ENCODE measurements around the gene PSG2. TPM values are rescaled to one million over a fixed set of nuclear protein-coding genes. Genes with fewer than 3 reads are reported as not detected.
"Not testable (repeated sequence)": the region's sequence is repeated elsewhere in the genome, so short reads cannot be mapped to it uniquely, and the experiment has no call there.

PSG2 gene
- total RNA-seq, 2 experiments from 2014 or later: not detected

- H3K27me3 Mint-ChIP-seq; H3K4me1 Mint-ChIP-seq (ENCODE audit: low read depth); DNase-seq; POLR2A ChIA-PET; intact Hi-C loops (cut with micrococcal nuclease); H3K27ac Mint-ChIP-seq; H3K36me3 Mint-ChIP-seq (ENCODE audit: low read depth); ATAC-seq; CTCF ChIA-PET; H3K4me3 Mint-ChIP-seq: not testable (repeated sequence)
- H3K9me3 Mint-ChIP-seq: peaks cover 15% of the 10 kb centered on the region
Observed at GRCh38 chr19:43114626-43115025, 32.1 kb upstream of the PSG2 start.

DNA sequence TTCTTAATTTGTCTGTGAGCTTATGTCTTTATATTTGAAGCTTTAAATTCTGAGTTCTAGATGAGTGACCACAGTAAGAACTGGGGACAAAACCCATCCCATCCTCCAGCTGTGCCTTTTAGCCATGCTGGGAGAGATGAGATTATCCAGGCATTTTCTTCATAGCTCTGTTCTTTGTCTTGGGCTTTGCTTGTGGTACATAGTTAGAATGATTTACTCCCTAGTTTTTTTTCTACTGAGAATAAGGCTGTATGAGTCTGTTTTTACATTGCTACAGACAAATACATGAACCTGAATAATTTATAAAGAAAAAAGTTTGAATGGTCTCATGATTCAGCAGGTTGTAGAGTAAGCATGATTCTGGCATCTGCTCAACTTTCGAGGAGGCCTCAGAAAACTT, 24.9 kb upstream of the PSG2 start:
- intact Hi-C loops (cut with micrococcal nuclease); H3K4me3 Mint-ChIP-seq; ATAC-seq; CTCF ChIA-PET; H3K27ac Mint-ChIP-seq; H3K36me3 Mint-ChIP-seq (ENCODE audit: low read depth); POLR2A ChIA-PET; DNase-seq; H3K27me3 Mint-ChIP-seq; H3K4me1 Mint-ChIP-seq (ENCODE audit: low read depth): not testable (repeated sequence)
- H3K9me3 Mint-ChIP-seq: peaks cover 23% of the 10 kb centered on the region

DNA sequence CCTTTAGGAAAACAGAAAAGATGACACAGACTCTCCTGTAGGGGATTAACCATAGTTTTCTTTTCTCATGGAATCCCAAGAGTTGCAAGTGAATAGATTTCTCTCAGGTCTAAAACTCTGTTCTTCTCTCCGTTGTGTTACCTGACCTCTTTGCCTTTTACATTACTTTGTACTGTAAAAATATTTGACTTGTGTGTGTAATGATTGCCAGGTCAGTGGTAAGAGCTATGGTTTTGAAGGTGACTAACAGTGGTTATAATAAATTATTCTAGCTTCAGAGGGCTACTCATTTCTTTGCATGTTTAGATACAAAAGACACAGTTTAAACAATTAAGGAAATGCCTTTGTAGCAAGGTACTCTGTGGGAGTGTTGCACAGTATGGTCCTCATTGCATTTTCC, 23.0 kb upstream of the PSG2 start:
- Mint-ChIP-seq H3K36me3 (ENCODE audit: low read depth) (no peaks in the 10 kb centered on the region), H3K9me3 (peaks cover 23% of the 10 kb centered on the region), H3K4me1 (ENCODE audit: low read depth) (no peaks in the 10 kb centered on the region), H3K27ac (no peak overlapping the region), H3K27me3 (peaks cover 3% of the 10 kb centered on the region), H3K4me3 (no peak overlapping the region)
- ChIA-PET POLR2A (no interaction called here), CTCF (no interaction called here)
- no peak for ATAC-seq
- intact Hi-C loops (cut with micrococcal nuclease): no loop called here
- no peak for TF ChIP-seq CTCF (IDR thresholded peaks at IDR 0.05)
- DNase-seq: no peak

DNA sequence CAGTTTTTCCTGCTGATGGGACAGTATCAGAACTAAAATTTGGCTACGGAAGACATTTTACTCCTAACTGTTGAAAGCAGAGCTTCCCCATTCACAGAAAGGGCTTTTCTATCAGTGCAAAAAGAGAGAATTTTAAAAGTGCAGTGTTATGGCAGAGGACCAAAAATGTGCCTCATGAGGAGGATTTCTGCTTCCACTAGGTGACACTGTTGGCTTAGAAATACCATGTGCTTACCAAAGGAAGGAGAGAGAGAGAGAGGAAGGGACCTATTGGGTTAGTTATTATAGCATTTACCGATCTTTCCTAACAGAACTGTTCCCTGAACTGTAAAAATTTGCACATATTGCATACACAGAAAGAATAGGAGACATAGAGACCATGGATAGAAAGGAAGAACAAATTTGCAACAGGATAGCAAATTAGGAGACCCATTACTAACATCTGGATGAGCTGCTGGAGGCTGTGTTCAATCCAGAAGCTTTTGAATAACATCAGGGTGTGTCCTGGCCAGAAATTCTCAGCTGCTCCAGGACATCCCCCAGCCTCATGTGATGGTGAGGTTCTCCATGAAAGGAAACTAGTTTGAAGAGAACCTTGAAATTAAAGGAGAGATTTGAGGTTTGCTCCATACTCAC, 21.8 kb upstream of the PSG2 start:
- not testable (repeated sequence) for H3K4me1 Mint-ChIP-seq (ENCODE audit: low read depth)

DNA sequence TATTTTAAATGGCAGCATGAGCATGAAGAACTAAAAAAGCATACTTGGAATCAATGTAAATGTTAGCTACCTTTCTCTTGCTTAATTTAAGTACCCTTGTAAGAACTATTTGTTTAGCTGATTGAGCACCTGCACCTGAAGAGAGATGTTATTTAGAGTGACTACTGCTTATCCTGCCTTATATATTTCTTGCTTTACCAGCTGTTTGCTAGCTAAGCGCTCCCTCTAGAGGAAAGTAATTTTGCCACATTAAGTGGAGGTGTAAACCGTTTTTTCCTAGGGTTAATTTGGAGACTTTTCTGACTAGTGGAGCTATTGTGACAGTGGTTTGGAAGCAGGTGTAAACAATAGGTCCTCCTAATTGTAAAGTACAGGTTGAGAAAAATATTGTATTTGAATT, 19.4 kb upstream of the PSG2 start:
- TF ChIP-seq CTCF (IDR thresholded peaks at IDR 0.05): no peak
- intact Hi-C loops (cut with micrococcal nuclease): no loop called here
- no peak overlapping the region for H3K4me3 Mint-ChIP-seq
- no peak for DNase-seq
- H3K9me3 Mint-ChIP-seq: peaks cover 23% of the 10 kb centered on the region
- no peak for ATAC-seq
- H3K27ac Mint-ChIP-seq: no peak overlapping the region
- CTCF ChIA-PET: no interaction called here
- H3K4me1 Mint-ChIP-seq (ENCODE audit: low read depth): no peaks in the 10 kb centered on the region
- POLR2A ChIA-PET: no interaction called here
- no peaks in the 10 kb centered on the region for H3K27me3 Mint-ChIP-seq
- H3K36me3 Mint-ChIP-seq (ENCODE audit: low read depth): no peaks in the 10 kb centered on the region

More for the DNA sequence above, 21.8 kb upstream of the PSG2 start:
- ATAC-seq; H3K27me3 Mint-ChIP-seq; DNase-seq; H3K36me3 Mint-ChIP-seq (ENCODE audit: low read depth); CTCF ChIA-PET; POLR2A ChIA-PET; H3K27ac Mint-ChIP-seq; H3K4me3 Mint-ChIP-seq; intact Hi-C loops (cut with micrococcal nuclease): not testable (repeated sequence)
- peaks cover 23% of the 10 kb centered on the region for H3K9me3 Mint-ChIP-seq

GRCh38 chr19:43098416-43098815, 15.9 kb upstream of the PSG2 start:
- H3K36me3 Mint-ChIP-seq (ENCODE audit: low read depth); H3K9me3 Mint-ChIP-seq; intact Hi-C loops (cut with micrococcal nuclease); ATAC-seq; H3K27me3 Mint-ChIP-seq; CTCF ChIA-PET; H3K4me1 Mint-ChIP-seq (ENCODE audit: low read depth); DNase-seq; H3K4me3 Mint-ChIP-seq; POLR2A ChIA-PET; H3K27ac Mint-ChIP-seq: not testable (repeated sequence)

GRCh38 chr19:43087702-43088340, 5.3 kb upstream of the PSG2 start:
- H3K27ac Mint-ChIP-seq; H3K9me3 Mint-ChIP-seq; H3K36me3 Mint-ChIP-seq (ENCODE audit: low read depth); H3K4me3 Mint-ChIP-seq; ATAC-seq; POLR2A ChIA-PET; H3K4me1 Mint-ChIP-seq (ENCODE audit: low read depth); intact Hi-C loops (cut with micrococcal nuclease): not testable (repeated sequence)
- CTCF ChIA-PET: interaction anchor here (0.6 kb wide), 1 partner anchor 297 kb away, joined by 3 read pairs; no protein-coding TSS in a partner anchor
- DNase-seq: peak; percentile 59
- H3K27me3 Mint-ChIP-seq: peaks cover 28% of the 10 kb centered on the region
- TF ChIP-seq CTCF (IDR thresholded peaks at IDR 0.05): peak; percentile 72

GRCh38 chr19:43085796-43086530, 3.5 kb upstream of the PSG2 start:
- H3K4me3 Mint-ChIP-seq; H3K36me3 Mint-ChIP-seq (ENCODE audit: low read depth); H3K4me1 Mint-ChIP-seq (ENCODE audit: low read depth); POLR2A ChIA-PET; DNase-seq; intact Hi-C loops (cut with micrococcal nuclease); H3K9me3 Mint-ChIP-seq; CTCF ChIA-PET; ATAC-seq; H3K27ac Mint-ChIP-seq: not testable (repeated sequence)
- peaks cover 18% of the 10 kb centered on the region for H3K27me3 Mint-ChIP-seq

Measured in activated CD8-positive, alpha-beta T cell treated with anti-CD3 and anti-CD28 coated beads for 36 hours (primary cell).